Tibial nerve (tissue), 4 donors: ENCODE measurements around the gene DDX10.

Experiments used
- CTCF ChIP-seq, 5 experiments: fragments of 200-600 bp in 3 of 5; fragments of 450-650 bp in 2 of 5; sonication (generic) in 3 of 5; IDR thresholded peaks; one replicate each; pipeline ENCODE4 v1.5.1; 2016 to 2019; ENCODE audit warnings: antibody characterized with exemption in 5 of 5, mild to moderate bottlenecking in 3 of 5, moderate library complexity in 2 of 5
- EP300 ChIP-seq, 2 donors: sonication (generic); formaldehyde crosslinking; IDR thresholded peaks; one replicate each; pipeline ENCODE4 v1.6.1; 2017; ENCODE audit warnings: antibody characterized with exemption in 2 of 2, mild to moderate bottlenecking in 1 of 2
- POLR2A ChIP-seq, 2 donors: fragments of 450-650 bp; IDR thresholded peaks; one replicate each; pipeline ENCODE4 v1.6.1; 2017; ENCODE audit warnings: antibody characterized with exemption in 2 of 2, mild to moderate bottlenecking in 2 of 2, moderate library complexity in 2 of 2

- TF ChIP-seq POLR2A (IDR thresholded peaks at IDR 0.05) (no peak), EP300 (IDR thresholded peaks at IDR 0.05) (no peak), CTCF (IDR thresholded peaks at IDR 0.05) (peak in 2 of 5 experiments; percentile 6 to 12)
These were observed 123.8 kb downstream of the DDX10 start for GRCh38 chr11:108788565-108789199.
